K562 (cell line): ENCODE data around the gene MRO. TPM values are rescaled to one million over a fixed set of nuclear protein-coding genes. Genes with fewer than 3 reads are reported as not detected.

ENCODE experiments used
- ATAC-seq: fragments of 200-7000 bp; cut with Tn5 transposase; 3 replicates; pipeline ENCODE4 v1.9.1; 2020; ENCODE audit warnings: moderate library complexity
- BruUV-seq: library from RNA; stranded (reverse); fragments of 400-500 nt; replicated peaks from 2 replicates; lab custom pipeline; 2021; lab: Mats Ljungman, UMichigan
- CTCF ChIA-PET: fragments of 300-600 bp; formaldehyde crosslinking; extraction: SDS; loops from one replicate; lab custom pipeline; 2021; ENCODE audit warnings: low intra/inter-chr PET ratio; lab: Yijun Ruan, JAX
- POLR2A ChIA-PET: fragments of 300-600, 350-650 bp; sonication (Branson Sonifier 250); formaldehyde crosslinking; extraction: SDS; loops from one replicate; lab custom pipeline; 2021; ENCODE audit warnings: antibody characterized with exemption, inconsistent platforms; lab: Yijun Ruan, JAX
- DNase-seq, 4 experiments: peaks; one replicate each; pipeline versions ENCODE4 v3.0.0 to v3.0.0-alpha.2; 2011 to 2018; ENCODE audit warnings: low spot score in 3 of 4, mixed read lengths in 3 of 4; ENCODE audit errors: extremely low read depth in 1 of 4
- FAIRE-seq: peaks from 2 replicates; lab custom pipeline; 2011; peaks lifted over from hg19 to GRCh38; lab: Jason Lieb, UNC
- H2AFZ ChIP-seq: 2 replicates; pipeline ENCODE4 v1.6.0; 2011; ENCODE audit warnings: low read depth, low read length, control low read depth, inconsistent platforms
- H3K27ac ChIP-seq: fragments of 200-600 bp; 3 replicates; pipeline ENCODE4 v1.8.0; 2011; ENCODE audit warnings: low read depth, mild to moderate bottlenecking, control low read depth, inconsistent platforms, low read length, moderate library complexity, mixed read lengths; ENCODE audit errors: extremely low read depth
- H3K27me3 ChIP-seq, 2 experiments: fragments of 300-600 bp in 1 of 2; 2 replicates in 1 of 2; 3 replicates in 1 of 2; pipeline versions ENCODE4 v1.6.0 to v1.8.0; 2011; ENCODE audit warnings: inconsistent platforms in 2 of 2, low read length in 2 of 2, mild to moderate bottlenecking in 1 of 2, mixed read lengths in 1 of 2, moderate library complexity in 1 of 2; ENCODE audit not compliant: control insufficient read depth in 2 of 2, insufficient read depth in 2 of 2
- H3K36me3 ChIP-seq: fragments of 300-600 bp; 3 replicates; pipeline ENCODE4 v1.8.0; 2011; ENCODE audit warnings: mild to moderate bottlenecking, low read length, inconsistent platforms; ENCODE audit not compliant: control insufficient read depth, insufficient read depth
- H3K4me1 ChIP-seq, 2 experiments: fragments of 200-600 bp in 1 of 2; replicated peaks in 1 of 2; 2 replicates in 1 of 2; 3 replicates in 1 of 2; pipeline versions ENCODE4 v1.5.1 to v1.8.0; 2011; ENCODE audit warnings: inconsistent platforms in 2 of 2, low read length in 2 of 2, mild to moderate bottlenecking in 1 of 2, mixed read lengths in 1 of 2, moderate library complexity in 1 of 2; ENCODE audit not compliant: control insufficient read depth in 2 of 2, insufficient read depth in 2 of 2
- H3K4me2 ChIP-seq: 2 replicates; pipeline ENCODE4 v1.6.1; 2011; ENCODE audit warnings: low read length, control low read depth, inconsistent platforms, mixed read lengths; ENCODE audit not compliant: insufficient read depth
- H3K4me3 ChIP-seq: fragments of 200-600 bp; sonication (generic), shearing (Covaris generic); 2 replicates; pipeline ENCODE4 v1.5.1; 2016; ENCODE audit warnings: control low read depth, inconsistent platforms
- H3K79me2 ChIP-seq: fragments of 200-600 bp; 3 replicates; pipeline ENCODE4 v1.8.0; 2011; ENCODE audit warnings: low read length, inconsistent platforms; ENCODE audit not compliant: control insufficient read depth, insufficient read depth
- H3K9ac ChIP-seq, 2 experiments: 2 replicates each; pipeline versions ENCODE4 v1.6.0 to v1.6.1; 2011; ENCODE audit warnings: low read depth in 2 of 2, low read length in 2 of 2, control low read depth in 1 of 2, inconsistent platforms in 1 of 2, mild to moderate bottlenecking in 1 of 2, mixed read lengths in 1 of 2; ENCODE audit not compliant: insufficient read depth in 1 of 2
- H3K9me1 ChIP-seq: one replicate; pipeline ENCODE4 v1.6.0; 2011; ENCODE audit warnings: inconsistent platforms, mild to moderate bottlenecking, low read length, moderate library complexity; ENCODE audit not compliant: control insufficient read depth, insufficient read depth
- H3K9me3 ChIP-seq: replicated peaks from 2 replicates; pipeline ENCODE4 v1.5.1; 2011; ENCODE audit warnings: low read depth, low read length, inconsistent platforms; ENCODE audit not compliant: control insufficient read depth, insufficient read depth
- H4K20me1 ChIP-seq: replicated peaks from 2 replicates; pipeline ENCODE4 v1.6.1; 2011; ENCODE audit warnings: low read length, inconsistent platforms, mixed read lengths; ENCODE audit not compliant: control insufficient read depth, insufficient read depth
- C11orf30 ChIP-seq: fragments of 450-650 bp; IDR thresholded peaks from 2 replicates; pipeline ENCODE4 v1.6.1; 2016; ENCODE audit warnings: low read depth, mild to moderate bottlenecking
- CEBPB ChIP-seq: fragments of 450-650 bp; IDR thresholded peaks from 2 replicates; pipeline ENCODE4 v1.6.1; 2016; ENCODE audit warnings: missing genetic modification characterization, missing compliant biosample characterization
- FOSL1 ChIP-seq: fragments of 200-800 bp; sonication (Bioruptor generic); conservative IDR thresholded peaks from 2 replicates; pipeline ENCODE4 v1.6.1; 2016; ENCODE audit warnings: missing genetic modification characterization, missing compliant biosample characterization
- HNRNPL ChIP-seq: fragments of 200-400 bp; formaldehyde crosslinking; IDR thresholded peaks from 2 replicates; pipeline ENCODE4 v1.6.1; 2017; ENCODE audit warnings: low read depth, mild to moderate bottlenecking, low read length
- LEF1 ChIP-seq: fragments of 450-650 bp; IDR thresholded peaks from 2 replicates; pipeline ENCODE4 v1.6.1; 2016; ENCODE audit warnings: mild to moderate bottlenecking
- MAFG ChIP-seq: fragments of 450-650 bp; conservative IDR thresholded peaks from 2 replicates; pipeline ENCODE4 v1.6.1; 2016; ENCODE audit warnings: missing genetic modification characterization, missing compliant biosample characterization
- MCM3 ChIP-seq: fragments of 450-650 bp; IDR thresholded peaks from 2 replicates; pipeline ENCODE4 v1.6.1; 2016
- MCM5 ChIP-seq: fragments of 450-650 bp; IDR thresholded peaks from 2 replicates; pipeline ENCODE4 v1.6.1; 2016; ENCODE audit warnings: low read depth
- MTA1 ChIP-seq: fragments of 450-650 bp; IDR thresholded peaks from 2 replicates; pipeline ENCODE4 v1.6.1; 2017; ENCODE audit warnings: borderline replicate concordance
- RBM14 ChIP-seq: fragments of 200-400 bp; formaldehyde crosslinking; IDR thresholded peaks from 2 replicates; pipeline ENCODE4 v1.6.1; 2018; ENCODE audit warnings: low read depth, mild to moderate bottlenecking, low read length, moderate library complexity, borderline replicate concordance; ENCODE audit not compliant: insufficient read depth
- RFX7 ChIP-seq: fragments of 250-450 bp; sonication (Bioruptor Pico); IDR thresholded peaks from 2 replicates; pipeline ENCODE4 v1.5.1; 2021; ENCODE audit warnings: mild to moderate bottlenecking
- SIN3B ChIP-seq: fragments of 450-650 bp; IDR thresholded peaks from 2 replicates; pipeline ENCODE4 v1.6.1; 2017; ENCODE audit warnings: low read depth, mild to moderate bottlenecking, moderate library complexity
- U2AF2 ChIP-seq: fragments of 200-400 bp; formaldehyde crosslinking; optimal IDR thresholded peaks from 2 replicates; pipeline ENCODE3; 2017; ENCODE audit warnings: low read depth, mild to moderate bottlenecking, low read length
- ZNF224 ChIP-seq: sonication (generic); formaldehyde crosslinking; IDR thresholded peaks from 2 replicates; pipeline ENCODE4 v1.8.0; 2022; ENCODE audit warnings: mild to moderate bottlenecking, missing genetic modification reagents
- ZNF316 ChIP-seq: fragments of 450-650 bp; IDR thresholded peaks from 2 replicates; pipeline ENCODE4 v1.6.1; 2016
- ZNF511 ChIP-seq: sonication (generic); formaldehyde crosslinking; IDR thresholded peaks from 2 replicates; pipeline ENCODE4 v1.8.0; 2022; ENCODE audit warnings: mild to moderate bottlenecking, missing genetic modification reagents
- ZNF518B ChIP-seq: fragments of 250-450 bp; sonication (Bioruptor Pico); IDR thresholded peaks from 2 replicates; pipeline ENCODE4 v1.5.0; 2021; ENCODE audit warnings: mild to moderate bottlenecking, moderate library complexity
- WGBS: fragments of 100-300 bp; shearing (Covaris generic); methylation state at CpG from one replicate; pipeline ENCODE4 v1.1.6; 2016; ENCODE audit warnings: low coverage, mixed read lengths; ENCODE audit not compliant: insufficient coverage; ENCODE audit errors: missing lambda C conversion rate; 5-methylcytosine and 5-hydroxymethylcytosine counted together
- in situ Hi-C: fragments of 300-500 bp; cut with MboI; formaldehyde crosslinking; loops from 4 replicates; pipeline ENCODE4 v1.15.0; 2018; ENCODE audit warnings: inconsistent platforms, mixed read lengths
- intact Hi-C: fragments of 100-400 bp; cut with micrococcal nuclease; formaldehyde crosslinking; loops from 2 replicates; pipeline ENCODE4 v1.14.2; 2022
- polyA plus RNA-seq, 8 experiments: library from polyadenylated mRNA; depleted of rRNA in 4 of 8; stranded (reverse) in 5 of 8; unstranded in 3 of 8; fragments of >200 nt; fragmentation: Nextera tagmentation in 2 of 8; fragmentation: Illumina TruSeq in 1 of 8; extraction: Ambion mirVana in 2 of 8; extraction: Trizol in 1 of 8; gene quantifications; 2 replicates each; pipeline versions ENCODE4 v1.2.1 to v1.2.3, GENCODE V29; 2011 to 2014; ENCODE audit warnings: inconsistent platforms in 1 of 8, missing spikeins in 1 of 8
- total RNA-seq, 7 experiments: library from RNA; depleted of rRNA in 6 of 7; stranded (reverse); fragments of >200 nt in 6 of 7; fragmentation: Illumina TruSeq in 2 of 7; extraction: Trizol in 2 of 7; gene quantifications; 2 replicates each; pipeline versions ENCODE4 v1.2.1 to v1.2.3, GENCODE V29; 2011 to 2021; ENCODE audit warnings: low replicate concordance in 1 of 7
- TF ChIP-seq, protein P1 (sequence below): fragments of 250-450 bp; sonication (Bioruptor Pico); IDR thresholded peaks from 2 replicates; pipeline ENCODE4 v1.4.0; 2020; ENCODE audit warnings: mild to moderate bottlenecking
- TF ChIP-seq, protein P2 (sequence below): fragments of 450-650 bp; formaldehyde crosslinking; IDR thresholded peaks from 2 replicates; pipeline ENCODE4 v1.4.0; 2020; ENCODE audit warnings: mild to moderate bottlenecking, moderate library complexity

MRO gene
- total and polyA plus RNA-seq, 9 of the 15 experiments (the other 6 are each of a cell fraction or from before 2014, with no cell fraction given) = 0.06 TPM; not detected in 8

DNA sequence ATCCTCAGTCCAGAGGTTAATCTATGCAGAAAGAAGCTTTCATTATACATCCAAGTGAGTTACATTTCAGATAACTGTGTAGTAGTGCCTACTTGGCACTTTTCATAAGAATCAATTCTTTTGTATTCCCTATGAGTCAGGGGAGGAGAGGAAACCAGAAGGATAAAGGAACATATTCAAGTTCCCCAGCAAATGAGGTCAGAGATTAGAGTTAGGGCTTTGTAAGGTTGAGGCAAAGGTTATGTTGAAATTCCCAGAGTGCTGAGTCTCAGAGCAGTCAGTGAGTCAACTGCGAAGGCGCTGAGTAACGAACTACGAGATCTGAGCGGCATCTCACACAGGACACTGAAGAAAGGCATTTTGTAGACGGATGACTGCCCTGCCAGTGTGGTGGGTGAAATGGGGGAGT, 34.1 kb upstream of the MRO start:
- Histone ChIP-seq H3K9me3 (no peaks in the 10 kb centered on the region), H3K4me3 (no peak overlapping the region), H3K36me3 (no peaks in the 10 kb centered on the region), H3K4me1 (no peaks in the 10 kb centered on the region), H4K20me1 (no peaks in the 10 kb centered on the region), H2AFZ (no peak overlapping the region), H3K27me3 (no peaks in the 10 kb centered on the region; a peak in 1 of 5 replicates), H3K79me2 (no peaks in the 10 kb centered on the region), H3K9ac (no peak overlapping the region; a peak in 1 of 4 replicates), H3K9me1 (no peaks in the 10 kb centered on the region), H3K27ac (no peak overlapping the region), H3K4me2 (no peak overlapping the region; the same call in 1 of the 2 replicates)
- peak in 1 of 4 experiments; percentile 25 for DNase-seq
- 11% methylated on average over 1 of the region's 6 CpGs for WGBS
- CTCF ChIA-PET = no interaction called here
- in situ Hi-C loops (no loop called here), intact Hi-C loops (no loop called here)
- FAIRE-seq = no peak
- POLR2A ChIA-PET = no interaction called here
- peak; percentile 72 for ATAC-seq
- no TSS peak for BruUV-seq
- TF ChIP-seq MCM3 (no peak), U2AF2 (no peak), RFX7 (CRISPR knock-in tag) (no peak), MTA1 (no peak), ZNF518B (CRISPR knock-in tag) (no peak), MCM5 (no peak), ZNF316 (peak; percentile 55; the same call in 1 of the 2 replicates), FOSL1 (peak; percentile 43; the same call in 1 of the 2 replicates), HNRNPL (no peak), RBM14 (no peak), ZNF224 (no peak), CEBPB (tag) (peak; percentile 55), ZNF511 (CRISPR knock-in tag) (no peak), MAFG (tag) (peak; percentile 35; the same call in 1 of the 2 replicates), SIN3B (no peak), C11orf30 (peak; percentile 35), LEF1 (no peak)
- TF ChIP-seq, protein P1, sequence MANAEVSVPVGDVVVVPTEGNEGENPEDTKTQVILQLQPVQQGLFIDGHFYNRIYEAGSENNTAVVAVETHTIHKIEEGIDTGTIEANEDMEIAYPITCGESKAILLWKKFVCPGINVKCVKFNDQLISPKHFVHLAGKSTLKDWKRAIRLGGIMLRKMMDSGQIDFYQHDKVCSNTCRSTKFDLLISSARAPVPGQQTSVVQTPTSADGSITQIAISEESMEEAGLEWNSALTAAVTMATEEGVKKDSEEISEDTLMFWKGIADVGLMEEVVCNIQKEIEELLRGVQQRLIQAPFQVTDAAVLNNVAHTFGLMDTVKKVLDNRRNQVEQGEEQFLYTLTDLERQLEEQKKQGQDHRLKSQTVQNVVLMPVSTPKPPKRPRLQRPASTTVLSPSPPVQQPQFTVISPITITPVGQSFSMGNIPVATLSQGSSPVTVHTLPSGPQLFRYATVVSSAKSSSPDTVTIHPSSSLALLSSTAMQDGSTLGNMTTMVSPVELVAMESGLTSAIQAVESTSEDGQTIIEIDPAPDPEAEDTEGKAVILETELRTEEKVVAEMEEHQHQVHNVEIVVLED (CRISPR knock-in tag) = no peak
- TF ChIP-seq, protein P2, sequence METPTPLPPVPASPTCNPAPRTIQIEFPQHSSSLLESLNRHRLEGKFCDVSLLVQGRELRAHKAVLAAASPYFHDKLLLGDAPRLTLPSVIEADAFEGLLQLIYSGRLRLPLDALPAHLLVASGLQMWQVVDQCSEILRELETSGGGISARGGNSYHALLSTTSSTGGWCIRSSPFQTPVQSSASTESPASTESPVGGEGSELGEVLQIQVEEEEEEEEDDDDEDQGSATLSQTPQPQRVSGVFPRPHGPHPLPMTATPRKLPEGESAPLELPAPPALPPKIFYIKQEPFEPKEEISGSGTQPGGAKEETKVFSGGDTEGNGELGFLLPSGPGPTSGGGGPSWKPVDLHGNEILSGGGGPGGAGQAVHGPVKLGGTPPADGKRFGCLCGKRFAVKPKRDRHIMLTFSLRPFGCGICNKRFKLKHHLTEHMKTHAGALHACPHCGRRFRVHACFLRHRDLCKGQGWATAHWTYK (CRISPR knock-in tag) = no peak
